GM21825 (cell line): ENCODE data around the gene C1QTNF12.

Experiments used
- ATAC-seq: cut with Tn5 transposase; IDR thresholded peaks from one replicate; pipeline ENCODE4 v1.9.1; 2021; ENCODE audit warnings: mild to moderate bottlenecking, moderate library complexity; ENCODE audit not compliant: unreplicated experiment

The C1QTNF12 gene, protein sequence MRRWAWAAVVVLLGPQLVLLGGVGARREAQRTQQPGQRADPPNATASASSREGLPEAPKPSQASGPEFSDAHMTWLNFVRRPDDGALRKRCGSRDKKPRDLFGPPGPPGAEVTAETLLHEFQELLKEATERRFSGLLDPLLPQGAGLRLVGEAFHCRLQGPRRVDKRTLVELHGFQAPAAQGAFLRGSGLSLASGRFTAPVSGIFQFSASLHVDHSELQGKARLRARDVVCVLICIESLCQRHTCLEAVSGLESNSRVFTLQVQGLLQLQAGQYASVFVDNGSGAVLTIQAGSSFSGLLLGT

GRCh38 chr1:1246577-1247340 is at the start of gene C1QTNF12:
C1QTNF12 (minus strand) TSS chr1:1246722; CDS start chr1:1246690, 32 bp downstream.
- ATAC-seq, result no peak

DNA sequence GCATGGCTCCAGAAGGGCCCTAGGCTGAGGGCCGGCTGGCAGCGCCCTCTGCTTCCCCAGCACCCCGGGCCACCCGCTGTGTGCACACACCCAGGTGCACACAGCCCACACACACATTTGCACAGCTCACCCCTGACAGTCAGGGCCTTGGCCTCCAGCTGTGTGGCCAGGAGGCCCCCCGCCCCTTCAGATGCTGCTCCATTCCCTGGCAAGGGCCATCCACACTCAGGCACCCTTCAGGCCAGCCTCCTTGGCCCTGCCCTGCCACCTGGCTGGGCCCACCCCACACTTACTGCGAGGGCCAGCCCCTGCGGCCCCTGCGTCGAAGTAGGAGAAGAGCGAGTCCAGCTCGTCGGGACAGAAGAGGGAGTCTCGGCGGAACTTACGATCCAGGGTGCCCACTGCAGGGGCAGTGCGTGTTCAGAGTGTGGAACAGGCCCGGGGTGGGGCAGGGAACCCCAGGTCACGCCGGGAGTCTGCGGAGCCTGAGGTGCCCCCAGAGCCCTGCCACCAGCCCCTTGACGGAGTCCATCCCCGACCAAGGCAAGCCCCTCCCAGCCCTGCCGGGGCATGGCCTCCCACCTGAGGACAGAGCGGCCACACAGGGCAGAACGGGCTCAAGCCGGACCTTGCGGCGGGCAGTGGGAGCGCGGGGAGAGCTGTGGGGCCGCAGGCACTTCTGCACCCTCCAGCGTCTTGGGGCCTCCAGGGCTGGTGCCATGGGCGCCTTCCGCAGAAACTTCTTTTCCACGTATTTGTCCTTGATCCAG is 48.8 kb upstream of the C1QTNF12 start:
- no peak for ATAC-seq

DNA sequence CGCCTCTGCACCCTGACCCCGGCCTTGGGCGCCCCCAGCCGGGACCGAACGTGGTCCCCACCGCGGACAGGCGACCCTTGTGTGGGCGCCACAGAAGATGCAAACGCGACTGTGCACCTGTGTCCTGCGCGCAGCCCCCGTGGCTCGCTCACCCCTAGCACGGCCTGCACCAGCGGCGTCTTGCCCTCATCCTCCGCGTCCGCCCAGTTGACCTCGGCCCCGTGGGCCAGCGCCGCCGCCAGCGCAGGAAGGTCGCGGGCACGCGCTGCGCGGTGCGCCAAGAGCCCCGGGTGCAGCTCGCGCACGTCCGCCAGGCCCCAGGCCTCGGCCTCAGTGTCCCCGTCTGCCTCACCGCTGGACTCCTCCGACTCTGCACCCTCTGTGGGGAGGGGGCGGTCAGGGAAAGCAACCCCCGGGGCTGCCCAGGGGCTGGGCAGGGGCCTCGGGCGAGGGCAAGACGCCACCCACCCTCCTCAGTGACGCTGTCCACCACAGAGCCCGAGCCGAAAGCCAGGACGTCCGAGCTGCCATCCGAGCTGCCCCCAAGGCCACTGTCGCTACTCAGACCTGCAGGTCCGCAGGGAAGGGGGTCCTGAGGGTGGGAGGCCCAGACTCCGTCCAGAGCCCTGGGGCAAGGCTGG is 47.8 kb upstream of the C1QTNF12 start:
- no peak for ATAC-seq

DNA sequence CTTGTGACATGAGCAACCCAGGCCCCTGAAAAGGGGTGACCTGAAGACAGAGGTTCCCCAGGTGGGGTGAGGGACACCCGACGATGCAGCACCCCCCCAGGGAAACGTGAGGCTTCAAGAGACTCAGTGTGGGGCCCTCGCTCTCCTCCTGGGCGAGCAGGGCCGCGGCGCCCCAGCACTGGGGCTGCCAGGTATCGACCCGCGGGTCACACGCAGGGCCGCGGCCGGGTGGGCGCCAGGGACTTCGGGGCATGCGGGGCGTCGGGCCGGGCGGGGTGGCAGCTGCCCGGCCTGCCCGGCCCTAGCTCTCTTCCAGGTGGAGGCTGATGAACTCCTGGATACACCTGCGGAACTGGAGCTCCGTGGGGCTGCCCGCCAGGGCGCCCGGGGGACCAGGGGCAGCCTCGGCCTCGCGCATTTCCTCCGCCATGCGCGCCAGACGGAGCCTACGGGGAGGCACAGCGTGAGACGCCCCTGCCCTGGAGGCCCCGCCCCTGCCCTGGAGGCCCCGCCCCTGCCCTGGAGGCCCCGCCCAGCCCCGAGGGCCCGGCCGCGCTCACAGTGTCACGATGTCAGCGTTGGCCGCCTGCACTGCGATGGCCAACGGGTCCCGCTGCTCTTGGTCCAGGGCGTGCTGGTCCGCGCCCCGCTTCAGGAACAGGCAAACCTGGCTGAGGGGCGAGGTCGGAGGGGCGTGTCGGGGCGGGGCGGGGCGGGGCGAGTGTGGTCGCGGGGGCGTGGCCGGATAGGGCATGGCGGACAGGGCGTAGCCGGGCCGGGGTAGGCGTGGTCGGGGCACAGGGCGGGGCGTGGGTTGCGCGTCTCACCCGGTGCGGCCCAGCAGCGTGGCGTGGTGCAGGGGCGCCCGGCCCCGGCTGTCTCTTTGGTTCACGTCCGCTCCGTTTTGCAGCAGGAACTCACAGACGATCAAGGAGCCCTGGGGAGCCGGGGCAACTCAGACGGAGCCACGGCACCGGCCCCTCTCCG is 47.0 kb upstream of the C1QTNF12 start:
- no peak for ATAC-seq

GRCh38 chr1:1292851-1293250 is 46.3 kb upstream of the C1QTNF12 start:
- ATAC-seq, result no peak

DNA sequence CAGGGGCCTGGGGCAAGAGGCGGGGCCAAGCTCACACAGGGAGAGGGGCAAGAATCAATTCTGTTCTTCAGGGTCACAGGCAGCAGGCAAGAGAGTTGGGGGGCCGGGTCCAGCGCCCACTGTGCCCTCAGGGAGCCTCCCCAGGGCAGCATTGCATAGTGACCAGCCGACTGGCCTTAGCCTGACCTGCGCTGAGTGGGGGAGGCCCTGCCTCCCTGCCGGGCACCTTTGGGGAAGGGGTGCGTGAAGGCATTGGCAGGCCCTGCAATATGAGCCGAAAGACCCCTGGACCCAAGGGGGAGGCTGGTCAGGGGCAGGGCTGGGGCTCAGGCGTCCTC is 45.9 kb upstream of the C1QTNF12 start:
- ATAC-seq, result no peak

GRCh38 chr1:1291548-1292441 is 45.3 kb upstream of the C1QTNF12 start:
- no peak for ATAC-seq

DNA sequence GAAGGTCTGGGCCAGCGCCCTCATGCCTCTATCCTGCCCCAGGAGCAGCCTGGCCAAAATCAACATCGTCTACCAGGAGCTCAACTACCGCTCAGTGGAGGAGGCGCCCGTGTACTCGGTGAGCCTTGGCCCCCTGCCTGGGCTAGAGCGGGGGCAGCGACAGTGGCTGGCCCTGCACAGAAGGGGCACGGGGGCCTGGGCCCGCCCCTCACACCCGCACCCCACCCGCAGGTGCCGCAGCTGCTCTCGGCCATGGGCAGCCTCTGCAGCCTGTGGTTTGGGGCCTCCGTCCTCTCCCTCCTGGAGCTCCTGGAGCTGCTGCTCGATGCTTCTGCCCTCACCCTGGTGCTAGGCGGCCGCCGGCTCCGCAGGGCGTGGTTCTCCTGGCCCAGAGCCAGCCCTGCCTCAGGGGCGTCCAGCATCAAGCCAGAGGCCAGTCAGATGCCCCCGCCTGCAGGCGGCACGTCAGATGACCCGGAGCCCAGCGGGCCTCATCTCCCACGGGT is 44.6 kb upstream of the C1QTNF12 start:
- ATAC-seq, result no peak

- no peak for ATAC-seq
Measured at GRCh38 chr1:1290238-1290731, 43.8 kb upstream of the C1QTNF12 start.

- no peak for ATAC-seq
Measured at GRCh38 chr1:1287288-1288110, 41.0 kb upstream of the C1QTNF12 start.

GRCh38 chr1:1286313-1287261 is 40.1 kb upstream of the C1QTNF12 start:
- no peak for ATAC-seq

DNA sequence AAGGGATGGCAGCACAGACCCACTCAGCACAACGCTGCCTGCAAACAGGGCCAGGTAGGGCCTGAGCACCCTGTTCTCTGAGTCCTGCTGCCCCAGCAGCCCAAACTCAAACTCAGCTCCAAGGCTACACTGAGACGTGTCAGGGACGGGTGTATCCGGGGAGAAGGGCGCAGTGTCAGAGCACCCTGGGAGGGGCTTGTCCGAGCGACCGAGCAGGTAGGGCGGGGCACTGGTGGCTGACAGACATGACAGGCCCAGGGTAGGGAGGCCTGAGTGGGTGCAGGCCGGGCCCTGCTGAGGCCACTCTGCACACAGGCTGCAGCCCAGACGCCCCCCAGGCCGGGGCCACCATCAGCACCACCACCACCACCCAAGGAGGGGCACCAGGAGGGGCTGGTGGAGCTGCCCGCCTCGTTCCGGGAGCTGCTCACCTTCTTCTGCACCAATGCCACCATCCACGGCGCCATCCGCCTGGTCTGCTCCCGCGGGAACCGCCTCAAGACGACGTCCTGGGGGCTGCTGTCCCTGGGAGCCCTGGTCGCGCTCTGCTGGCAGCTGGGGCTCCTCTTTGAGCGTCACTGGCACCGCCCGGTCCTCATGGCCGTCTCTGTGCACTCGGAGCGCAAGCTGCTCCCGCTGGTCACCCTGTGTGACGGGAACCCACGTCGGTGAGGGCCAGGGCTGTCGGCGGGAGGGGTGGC is 39.2 kb upstream of the C1QTNF12 start:
- ATAC-seq, result no peak

- no peak for ATAC-seq
Measured at GRCh38 chr1:1285102-1285571, 38.6 kb upstream of the C1QTNF12 start.

DNA sequence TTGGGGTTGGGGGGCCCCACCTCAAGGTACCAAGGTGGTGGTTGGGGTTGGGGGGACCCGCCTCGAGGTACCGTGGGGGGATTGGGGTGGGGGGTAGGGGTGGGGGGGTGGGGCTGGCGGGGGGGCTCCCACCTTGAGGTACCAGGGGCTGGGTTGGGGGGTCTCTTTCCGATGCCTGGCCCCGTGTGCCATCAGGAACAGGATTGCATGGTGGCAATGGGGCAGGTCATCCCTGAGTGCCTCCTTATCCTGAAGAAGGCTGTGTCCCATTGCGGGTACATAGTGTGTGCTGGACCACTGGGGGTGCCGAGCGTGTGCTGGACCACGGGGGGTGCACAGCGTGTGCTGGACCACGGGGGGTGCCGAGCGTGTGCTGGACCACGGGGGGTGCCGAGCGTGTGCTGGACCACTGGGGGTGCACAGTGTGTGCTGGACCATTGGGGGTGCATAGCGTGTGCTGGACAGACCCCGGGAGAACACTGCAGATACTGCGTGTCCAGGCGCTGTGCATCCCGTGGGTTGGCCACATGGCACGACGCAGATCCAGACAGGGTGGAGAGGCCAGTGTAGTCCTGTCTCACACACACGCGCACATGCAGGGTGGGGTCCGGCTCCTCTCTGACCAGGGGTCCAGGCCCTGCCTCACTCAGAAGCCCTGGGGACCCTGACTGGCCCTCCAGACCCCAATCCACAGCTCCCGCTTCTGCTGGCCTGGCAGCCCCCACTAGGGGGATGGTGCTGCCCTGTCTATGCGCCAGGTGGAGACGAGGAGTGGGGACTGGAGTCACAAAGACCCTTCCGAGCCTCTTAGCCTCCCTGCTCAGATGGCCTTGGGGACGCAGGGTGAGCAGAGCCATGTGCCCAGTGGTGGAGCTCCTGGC is 37.9 kb upstream of the C1QTNF12 start:
- no peak for ATAC-seq

- ATAC-seq, result no peak
Measured at GRCh38 chr1:1283821-1284220, 37.3 kb upstream of the C1QTNF12 start.
